H9 (cell line): ENCODE measurements around the gene TMEM245. TPM values are rescaled to one million over a fixed set of nuclear protein-coding genes. Genes with fewer than 3 reads are reported as not detected.

Experiments
- DNase-seq: peaks from one replicate; pipeline ENCODE4 v3.0.0-alpha.2; 2017
- H2AFZ ChIP-seq: one replicate; pipeline ENCODE4 v1.6.1; 2013; ENCODE audit warnings: mild to moderate bottlenecking, low read length, control low read depth, moderate library complexity
- H2AK5ac ChIP-seq: 2 replicates; pipeline ENCODE4 v1.6.1; 2013; ENCODE audit warnings: low read length, control low read depth, mixed read lengths; ENCODE audit not compliant: insufficient read length
- H2BK120ac ChIP-seq: one replicate; pipeline ENCODE4 v1.6.1; 2013; ENCODE audit warnings: low read depth, mild to moderate bottlenecking, low read length, control low read depth, inconsistent platforms; ENCODE audit not compliant: poor library complexity, severe bottlenecking
- H2BK12ac ChIP-seq: 2 replicates; pipeline ENCODE4 v1.6.1; 2013; ENCODE audit warnings: low read length, control low read depth, mixed read lengths, low read depth; ENCODE audit not compliant: insufficient read length
- H2BK15ac ChIP-seq: 2 replicates; pipeline ENCODE4 v1.6.1; 2013; ENCODE audit warnings: low read depth, low read length, control low read depth
- H2BK20ac ChIP-seq: one replicate; pipeline ENCODE4 v1.6.1; 2013; ENCODE audit warnings: low read depth, mild to moderate bottlenecking, low read length, control low read depth, inconsistent platforms; ENCODE audit not compliant: poor library complexity, severe bottlenecking
- H2BK5ac ChIP-seq: 2 replicates; pipeline ENCODE4 v1.6.1; 2013; ENCODE audit warnings: low read length, control low read depth, mixed read lengths; ENCODE audit not compliant: insufficient read length
- H3K14ac ChIP-seq: 2 replicates; pipeline ENCODE4 v1.6.1; 2013; ENCODE audit warnings: low read length, control low read depth; ENCODE audit not compliant: insufficient read depth
- H3K18ac ChIP-seq: 2 replicates; pipeline ENCODE4 v1.6.1; 2013; ENCODE audit warnings: low read depth, mild to moderate bottlenecking, mixed read lengths, low read length, control low read depth; ENCODE audit not compliant: insufficient read length
- H3K23ac ChIP-seq: 2 replicates; pipeline ENCODE4 v1.6.1; 2013; ENCODE audit warnings: low read length, control low read depth, mixed read lengths, low read depth; ENCODE audit not compliant: insufficient read length
- H3K23me2 ChIP-seq: 2 replicates; pipeline ENCODE4 v1.6.1; 2013; ENCODE audit warnings: low read depth, mild to moderate bottlenecking, mixed read lengths, low read length, control low read depth; ENCODE audit not compliant: insufficient read length, poor library complexity, severe bottlenecking
- H3K27ac ChIP-seq: 2 replicates; pipeline ENCODE4 v1.5.1; 2013; ENCODE audit warnings: low read length, control low read depth, mixed read lengths, low read depth; ENCODE audit not compliant: insufficient read length
- H3K27me3 ChIP-seq: 2 replicates; pipeline ENCODE4 v1.6.1; 2013; ENCODE audit warnings: low read length, control low read depth, inconsistent platforms; ENCODE audit not compliant: insufficient read depth
- H3K4ac ChIP-seq: 2 replicates; pipeline ENCODE4 v1.6.1; 2013; ENCODE audit warnings: low read depth, mild to moderate bottlenecking, control low read depth, inconsistent platforms, low read length, moderate library complexity
- H3K4me1 ChIP-seq: 2 replicates; pipeline ENCODE4 v1.6.1; 2013; ENCODE audit warnings: low read length, control low read depth, inconsistent platforms; ENCODE audit not compliant: insufficient read depth
- H3K4me2 ChIP-seq: 2 replicates; pipeline ENCODE4 v1.6.1; 2013; ENCODE audit warnings: low read length, control low read depth, mixed read lengths; ENCODE audit not compliant: insufficient read length, insufficient read depth
- H3K56ac ChIP-seq: 2 replicates; pipeline ENCODE4 v1.6.1; 2013; ENCODE audit warnings: low read depth, mild to moderate bottlenecking, mixed read lengths, low read length, control low read depth; ENCODE audit not compliant: insufficient read length
- H3K79me1 ChIP-seq: 2 replicates; pipeline ENCODE4 v1.6.1; 2013; ENCODE audit warnings: low read depth, mild to moderate bottlenecking, moderate library complexity, low read length, control low read depth, inconsistent platforms; ENCODE audit not compliant: insufficient read depth, poor library complexity, severe bottlenecking
- H3K79me2 ChIP-seq: 2 replicates; pipeline ENCODE4 v1.6.1; 2013; ENCODE audit warnings: low read length, control low read depth, inconsistent platforms; ENCODE audit not compliant: insufficient read depth
- H3K9ac ChIP-seq: 2 replicates; pipeline ENCODE4 v1.6.1; 2013; ENCODE audit warnings: low read length, control low read depth, mixed read lengths; ENCODE audit not compliant: insufficient read length; ENCODE audit errors: extremely low read depth
- H3K9me3 ChIP-seq: one replicate; pipeline ENCODE4 v1.6.1; 2013; ENCODE audit warnings: low read depth, low read length, inconsistent platforms; ENCODE audit not compliant: control insufficient read depth
- H3T11ph ChIP-seq: one replicate; pipeline ENCODE4 v1.6.1; 2013; ENCODE audit warnings: mild to moderate bottlenecking, low read length, control low read depth, inconsistent platforms
- H4K20me1 ChIP-seq: one replicate; pipeline ENCODE4 v1.6.1; 2013; ENCODE audit not compliant: control insufficient read depth, insufficient read length, insufficient read depth
- H4K5ac ChIP-seq: 2 replicates; pipeline ENCODE4 v1.6.1; 2013; ENCODE audit warnings: low read depth, mild to moderate bottlenecking, mixed read lengths, low read length, control low read depth; ENCODE audit not compliant: insufficient read length
- H4K8ac ChIP-seq: replicated peaks from 2 replicates; pipeline ENCODE4 v1.6.1; 2013; ENCODE audit warnings: low read length, control low read depth, mixed read lengths, low read depth; ENCODE audit not compliant: insufficient read length
- H4K91ac ChIP-seq: 2 replicates; pipeline ENCODE4 v1.6.1; 2013; ENCODE audit warnings: low read depth, mild to moderate bottlenecking, moderate library complexity, mixed read lengths, low read length, control low read depth; ENCODE audit not compliant: insufficient read length
- H3K27ac Mint-ChIP-seq, 3 experiments: 2 replicates in 2 of 3; 3 replicates in 1 of 3; pipeline ENCODE4 v1.8.0; 2020 to 2021; ENCODE audit warnings: mixed read lengths in 3 of 3, mild to moderate bottlenecking in 1 of 3, moderate library complexity in 1 of 3
- H3K27me3 Mint-ChIP-seq: 2 replicates; pipeline ENCODE4 v1.8.0; 2021; ENCODE audit warnings: low read depth, mild to moderate bottlenecking, moderate library complexity, mixed read lengths
- H3K36me3 Mint-ChIP-seq, 3 experiments: 2 replicates in 2 of 3; 3 replicates in 1 of 3; pipeline ENCODE4 v1.8.0; 2020 to 2021; ENCODE audit warnings: low read depth in 3 of 3, mixed read lengths in 3 of 3; ENCODE audit not compliant: insufficient read depth in 1 of 3
- H3K4me1 Mint-ChIP-seq, 2 experiments: 2 replicates each; pipeline ENCODE4 v1.8.0; 2020; ENCODE audit warnings: mixed read lengths in 2 of 2
- H3K4me3 Mint-ChIP-seq, 2 experiments: 2 replicates in 1 of 2; 3 replicates in 1 of 2; pipeline ENCODE4 v1.8.0; 2020 to 2021; ENCODE audit warnings: mild to moderate bottlenecking in 2 of 2, mixed read lengths in 2 of 2, moderate library complexity in 1 of 2
- H3K9me3 Mint-ChIP-seq, 2 experiments: 2 replicates in 1 of 2; 3 replicates in 1 of 2; pipeline ENCODE4 v1.8.0; 2020; ENCODE audit warnings: mild to moderate bottlenecking in 2 of 2, mixed read lengths in 2 of 2, moderate library complexity in 1 of 2
- CTCF ChIP-seq: fragments of 200-600 bp; sonication (generic); conservative IDR thresholded peaks from 3 replicates; pipeline ENCODE4 v1.8.0; 2021; ENCODE audit warnings: antibody characterized with exemption, mild to moderate bottlenecking
- WGBS: extraction: QIAGEN DNeasy Blood & Tissue Kit; methylation state at CpG from one replicate; pipeline ENCODE4 v1.1.7; 2013; ENCODE audit warnings: missing lambda C conversion rate, low lambda C conversion rate, mixed read lengths; ENCODE audit not compliant: insufficient read length; ENCODE audit errors: extremely low coverage; 5-methylcytosine and 5-hydroxymethylcytosine counted together
- total RNA-seq: library from RNA; stranded (reverse); gene quantifications from 2 replicates; pipeline ENCODE4 v1.2.1, GENCODE V29; 2021

TMEM245 gene
- total RNA-seq, 1 experiment from 2014 or later = 37.9 TPM

- H3K4me3 Mint-ChIP-seq = peak overlapping the region; percentile 93 to 94
- no peak overlapping the region for H2AFZ ChIP-seq
- no CpG with 5 or more reads among the region's 29 CpGs for WGBS
These were observed 107.5 kb downstream of the TMEM245 start for GRCh38 chr9:109012009-109012875.

More at GRCh38 chr9:109012009-109012875, 107.5 kb downstream of the TMEM245 start:
- Histone ChIP-seq H3K23me2 (peaks cover 12% of the 10 kb centered on the region), H3K4me1 (no peaks in the 10 kb centered on the region), H3K79me2 (peaks cover 1% of the 10 kb centered on the region; the same call in 1 of the 2 replicates), H3K4ac (no peak overlapping the region), H3K27me3 (no peaks in the 10 kb centered on the region; the same call in 1 of the 2 replicates), H2BK15ac (no peak overlapping the region), H2BK120ac (no peak overlapping the region), H2BK5ac (no peak overlapping the region), H3K9me3 (no peaks in the 10 kb centered on the region), H3K56ac (no peak overlapping the region), H3K27ac (no peak overlapping the region), H2BK20ac (no peak overlapping the region), H3K9ac (peak overlapping the region; percentile 70), H3K79me1 (no peaks in the 10 kb centered on the region), H4K8ac (no peak overlapping the region), H3K18ac (peak overlapping the region; percentile 49), H3T11ph (no peak overlapping the region), H2BK12ac (no peak overlapping the region), H3K14ac (peak overlapping the region; percentile 72), H4K20me1 (no peaks in the 10 kb centered on the region), H3K4me2 (peak overlapping the region; percentile 96), H3K23ac (no peak overlapping the region), H4K91ac (no peak overlapping the region), H2AK5ac (no peak overlapping the region), H4K5ac (no peak overlapping the region)
- peaks cover 0 to 6% (median 0%) of the 10 kb centered on the region in 3 experiments; a peak in 3 of 7 replicates for H3K36me3 Mint-ChIP-seq
- DNase-seq = peak; percentile 57
- H3K27me3 Mint-ChIP-seq = peaks cover 11% of the 10 kb centered on the region
- H3K27ac Mint-ChIP-seq = peak overlapping the region in 2 of 3 experiments; percentile 34 to 94; a peak in 4 of 7 replicates
- no peak for TF ChIP-seq CTCF
- H3K4me1 Mint-ChIP-seq = peaks cover 19 to 33% of the 10 kb centered on the region in 2 experiments
- no peaks in the 10 kb centered on the region; a peak in 2 of 5 replicates for H3K9me3 Mint-ChIP-seq
